HG02571 (cell line): ENCODE measurements around the gene PALM.
"Not testable (repeated sequence)": the region's sequence is repeated elsewhere in the genome, so short reads cannot be mapped to it uniquely, and the experiment has no call there.

Experiments used
- ATAC-seq: cut with Tn5 transposase; IDR thresholded peaks from one replicate; pipeline ENCODE4 v1.9.1; 2021; ENCODE audit warnings: mild to moderate bottlenecking, moderate library complexity; ENCODE audit not compliant: unreplicated experiment

The PALM gene

DNA sequence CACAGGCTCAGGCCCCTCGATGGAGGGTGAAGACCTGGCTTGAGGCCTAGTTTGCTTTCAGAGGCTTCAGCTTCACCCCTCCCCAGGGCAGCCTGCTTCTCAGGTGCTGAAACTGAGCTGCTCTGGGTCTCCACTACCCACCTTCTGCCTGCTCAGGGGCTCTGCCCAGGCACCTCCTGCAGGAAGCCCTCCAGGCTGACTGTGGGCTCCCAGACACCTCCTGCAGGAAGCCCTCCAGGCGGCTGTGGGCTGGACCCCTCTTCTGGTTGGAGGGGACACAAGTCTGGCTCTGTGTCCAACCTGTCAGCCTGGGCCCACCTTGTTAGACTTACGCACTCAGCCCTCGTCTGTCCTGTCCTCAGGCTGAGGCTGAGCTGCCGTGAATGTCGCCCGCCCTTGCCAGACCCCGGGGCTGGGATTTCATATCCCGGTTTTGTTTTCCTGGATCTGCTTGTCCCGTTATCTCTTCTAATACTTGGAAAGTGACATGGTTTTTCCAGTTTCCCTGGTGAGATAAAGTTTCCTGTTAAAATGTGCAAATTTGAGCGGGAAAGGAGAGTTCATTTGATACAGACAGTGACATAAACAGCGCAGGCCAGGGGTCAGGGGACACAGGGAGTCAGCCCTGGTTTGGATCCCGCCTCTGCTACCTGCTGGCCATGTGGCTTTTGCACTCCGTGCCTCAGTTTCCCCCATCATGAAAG lies 21.4 kb downstream of the PALM start:
- no peak for ATAC-seq

GRCh38 chr19:731000-731399 lies 22.3 kb downstream of the PALM start:
- no peak for ATAC-seq

DNA sequence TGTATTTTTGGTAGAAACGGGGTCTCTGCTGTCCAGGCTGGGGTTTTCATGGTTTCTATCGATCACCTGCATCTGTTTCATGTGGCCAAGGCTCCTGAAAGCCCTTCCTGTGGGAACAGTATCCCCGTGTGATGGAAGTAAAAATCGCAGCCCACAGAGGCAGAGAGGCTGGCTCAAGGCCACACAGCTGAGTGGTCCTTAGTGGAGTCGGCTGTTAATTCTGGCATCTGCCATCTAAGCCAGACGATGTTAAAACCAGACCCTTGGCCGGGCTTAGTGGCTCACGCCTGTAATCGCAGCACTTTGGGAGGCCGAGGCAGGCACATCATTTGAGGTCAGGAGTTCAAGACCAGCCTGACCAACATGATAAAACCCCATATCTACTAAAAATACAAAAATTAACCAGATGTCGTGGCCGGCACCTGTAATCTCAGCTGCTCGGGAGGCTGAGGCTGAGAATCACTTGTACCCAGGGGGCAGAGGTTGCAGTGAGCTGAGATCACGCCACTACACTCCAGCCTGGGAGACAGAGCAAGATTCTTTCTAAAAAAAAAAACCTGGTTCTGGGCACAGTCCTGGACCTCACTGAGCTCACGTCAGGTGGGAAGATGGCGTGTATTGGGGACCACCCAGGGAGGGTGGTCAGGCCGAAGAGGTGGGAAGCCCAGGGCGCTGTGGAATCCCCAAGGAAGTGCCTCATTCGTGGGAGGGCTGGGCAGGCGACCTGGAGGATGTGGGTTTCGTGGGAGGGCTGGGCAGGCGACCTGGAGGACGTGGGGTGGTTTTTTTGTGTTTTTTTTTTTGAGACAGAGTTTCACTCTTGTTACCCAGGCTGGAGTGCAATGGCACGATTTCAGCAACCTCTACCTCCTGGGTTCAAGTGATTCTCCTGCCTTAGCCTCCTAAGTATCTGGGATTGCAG lies 23.7 kb downstream of the PALM start:
- ATAC-seq, result no peak

- no peak for ATAC-seq
Measured at GRCh38 chr19:734716-735115, 26.0 kb downstream of the PALM start.

GRCh38 chr19:736125-736524 lies 27.4 kb downstream of the PALM start:
- no peak for ATAC-seq

- no peak for ATAC-seq
Measured at GRCh38 chr19:737591-738093, 28.9 kb downstream of the PALM start.

- ATAC-seq, result no peak
Measured at GRCh38 chr19:738509-739128, 29.9 kb downstream of the PALM start.

DNA sequence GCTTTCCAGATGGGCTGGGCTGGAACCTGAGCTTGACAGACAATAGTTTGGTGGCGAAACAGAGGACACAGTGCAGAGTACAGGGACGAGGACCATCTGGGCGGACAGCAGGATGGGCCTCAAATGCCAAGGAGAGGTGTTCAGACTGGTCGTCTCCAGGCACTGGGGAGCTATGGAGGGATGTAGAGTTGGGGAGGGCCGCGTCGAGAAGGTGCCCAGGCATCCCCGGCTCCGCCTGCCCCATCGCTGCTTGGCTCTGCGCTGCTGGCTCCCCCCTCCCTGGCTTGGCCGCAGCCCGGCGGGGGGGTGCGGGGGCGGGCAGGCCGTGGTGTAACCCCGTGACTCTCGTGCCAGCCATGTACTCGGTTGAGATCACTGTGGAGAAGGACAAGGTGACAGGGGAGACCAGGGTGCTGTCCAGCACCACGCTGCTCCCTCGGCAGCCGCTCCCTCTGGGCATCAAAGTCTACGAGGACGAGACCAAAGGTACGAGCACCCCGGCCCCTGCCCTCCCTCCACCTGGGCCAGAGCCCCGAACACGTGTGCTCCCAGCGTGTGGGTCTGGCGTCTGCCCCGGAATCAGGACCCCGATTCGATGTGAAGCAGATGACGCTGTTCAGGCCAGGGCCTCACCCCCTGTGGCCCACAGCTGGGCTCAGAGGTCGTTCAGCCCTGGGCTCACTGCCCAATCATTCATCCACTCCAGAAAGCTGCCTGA lies 31.4 kb downstream of the PALM start:
- ATAC-seq, result no peak

DNA sequence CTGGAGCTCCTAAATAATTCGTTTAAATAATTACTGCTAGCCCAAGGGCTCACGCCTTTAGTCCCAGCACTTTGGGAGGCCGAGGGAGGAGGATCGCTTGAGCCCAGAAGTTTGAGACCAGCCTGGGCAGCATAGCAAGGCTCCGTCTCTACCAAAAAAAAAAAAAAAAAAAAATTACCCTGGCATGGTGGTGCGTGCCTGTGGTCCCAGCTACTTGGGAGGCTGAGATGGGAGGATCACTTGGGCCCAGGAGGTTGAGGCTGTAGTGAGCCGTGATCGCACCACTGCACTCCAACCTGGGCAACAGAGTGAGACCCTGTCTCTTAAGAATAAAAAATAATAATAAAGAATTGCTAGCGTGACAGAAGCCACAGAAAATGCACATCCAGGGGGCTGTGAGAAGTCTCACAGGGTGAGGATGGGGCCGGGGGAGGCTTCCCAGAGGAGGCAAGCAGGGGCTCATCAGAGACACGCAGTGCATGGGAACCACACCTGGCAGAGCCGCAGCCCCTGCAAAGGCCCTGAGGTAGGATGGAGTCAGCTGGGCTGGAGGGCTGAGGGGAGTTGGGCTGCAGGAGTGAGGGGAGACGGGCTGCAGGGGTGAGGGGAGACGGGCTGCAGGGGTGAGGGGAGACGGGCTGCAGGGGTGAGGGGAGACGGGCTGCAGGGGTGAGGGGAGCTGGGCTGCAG lies 32.2 kb downstream of the PALM start:
- not testable (repeated sequence) for ATAC-seq

- no peak for ATAC-seq
Measured at GRCh38 chr19:741506-742131, 32.9 kb downstream of the PALM start.

DNA sequence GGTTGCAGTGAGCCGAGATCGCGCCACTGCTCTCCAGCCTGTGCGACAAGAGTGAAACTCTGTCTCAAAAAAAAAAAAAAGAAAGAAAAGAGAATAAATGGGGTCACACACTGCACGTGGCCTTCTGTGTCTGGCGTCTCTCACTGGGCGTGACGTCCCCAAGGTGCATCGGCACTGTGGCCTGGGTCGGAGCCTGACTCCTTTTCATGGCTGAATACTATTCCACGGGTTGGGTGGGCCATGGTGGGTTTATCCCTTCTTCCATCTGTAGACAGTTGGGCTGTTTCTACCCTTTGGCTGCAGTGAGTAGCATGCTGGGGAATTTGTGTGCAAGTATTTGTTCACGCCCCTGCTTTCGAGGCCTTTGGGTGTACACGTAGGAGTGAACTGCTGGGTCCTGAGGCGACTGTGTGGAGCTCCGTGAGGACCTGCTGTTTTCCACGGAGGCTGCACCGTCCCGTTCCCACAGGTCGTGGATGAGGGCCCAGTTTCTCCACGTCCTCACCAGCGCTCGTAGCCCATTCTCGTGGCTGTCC lies 33.9 kb downstream of the PALM start:
- no peak for ATAC-seq

DNA sequence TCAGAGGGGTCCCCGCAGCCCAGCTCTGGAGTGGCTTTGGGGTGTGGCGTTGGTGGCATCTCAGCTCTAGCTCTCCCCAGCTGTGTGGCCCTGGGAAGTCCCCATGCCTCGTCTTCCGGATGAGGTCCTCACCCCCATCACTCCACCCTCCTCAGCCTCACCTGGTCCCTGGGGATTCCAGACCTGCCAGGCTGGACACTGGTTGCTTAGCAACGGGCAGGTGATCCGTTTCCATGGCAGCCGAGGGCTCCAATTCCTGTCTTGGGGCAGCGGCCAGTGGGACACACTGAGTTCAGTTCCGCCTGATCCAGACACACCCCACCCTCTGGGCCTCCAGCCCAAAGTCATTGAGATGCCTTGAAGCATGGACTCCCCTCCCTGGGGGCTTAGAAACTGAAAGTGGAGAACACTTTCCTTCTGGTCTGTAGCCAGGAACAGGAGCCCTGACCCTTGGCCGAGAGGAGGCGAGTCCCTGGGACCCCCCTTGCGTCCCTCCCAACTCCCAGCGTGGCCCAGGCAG lies 34.5 kb downstream of the PALM start:
- no peak for ATAC-seq

- ATAC-seq, result not testable (repeated sequence)
Measured at GRCh38 chr19:745138-745537, 36.4 kb downstream of the PALM start.

GRCh38 chr19:746208-746819 lies 37.6 kb downstream of the PALM start:
- no peak for ATAC-seq

DNA sequence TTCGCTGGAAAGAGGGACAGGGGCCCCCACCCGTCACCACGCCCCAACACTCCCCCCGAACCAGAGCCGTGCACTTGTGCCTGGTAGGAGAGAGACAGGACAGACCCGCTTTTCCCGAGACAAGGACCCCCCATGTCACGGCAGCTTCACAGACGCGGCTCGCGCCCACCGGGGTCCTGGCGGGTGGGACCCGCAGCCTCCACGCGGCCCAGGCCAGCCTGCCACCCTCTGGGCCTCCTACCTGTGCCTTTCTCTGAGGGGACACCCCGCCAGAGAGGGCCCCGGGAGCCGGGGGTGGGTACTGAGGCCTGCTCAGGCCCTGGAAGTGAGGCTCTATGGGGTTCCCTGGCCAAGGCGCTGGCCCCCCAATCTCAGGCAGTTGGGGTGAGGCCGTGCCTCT lies 38.2 kb downstream of the PALM start:
- ATAC-seq, result no peak

DNA sequence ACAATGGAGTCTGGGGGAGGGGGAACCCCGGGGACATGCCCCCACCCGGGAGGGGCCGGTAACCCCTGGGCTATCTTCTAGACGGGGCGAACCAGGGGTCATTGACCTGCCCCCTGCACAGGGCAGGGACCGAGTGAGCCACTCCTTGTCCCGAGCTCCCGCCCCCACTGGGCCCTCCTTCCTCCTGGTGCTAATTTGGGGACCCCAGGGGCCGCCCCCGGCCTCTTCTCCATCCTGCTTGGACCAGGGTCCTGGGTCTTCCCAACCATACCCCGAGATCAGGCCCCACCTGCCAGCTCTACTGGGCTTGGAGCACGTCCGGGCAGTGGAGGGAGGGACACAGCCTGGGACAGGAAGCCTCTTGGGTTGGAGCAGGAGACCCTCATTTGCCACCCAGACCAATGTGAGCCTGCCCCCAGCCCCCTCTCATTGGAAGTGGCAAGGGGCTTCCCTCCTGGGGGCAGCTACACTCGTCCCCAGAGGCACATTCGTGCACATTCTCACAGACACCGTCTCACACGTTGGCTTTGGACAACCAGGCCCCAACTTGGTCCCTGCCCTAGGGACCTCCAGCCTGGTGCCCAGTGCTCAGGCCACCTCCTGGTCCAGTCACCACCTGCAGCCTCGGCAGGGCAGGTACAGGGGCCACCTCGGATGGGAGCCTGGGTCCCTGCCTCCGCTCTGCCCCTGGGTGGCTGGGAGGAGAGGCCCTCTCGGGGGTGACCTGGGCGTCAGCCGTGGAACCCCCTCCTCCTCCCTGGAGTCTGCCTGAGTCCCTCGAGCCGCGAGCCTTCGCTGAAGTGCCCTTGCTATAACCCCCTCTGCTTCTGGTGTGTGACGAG lies 38.9 kb downstream of the PALM start:
- ATAC-seq, result no peak

DNA sequence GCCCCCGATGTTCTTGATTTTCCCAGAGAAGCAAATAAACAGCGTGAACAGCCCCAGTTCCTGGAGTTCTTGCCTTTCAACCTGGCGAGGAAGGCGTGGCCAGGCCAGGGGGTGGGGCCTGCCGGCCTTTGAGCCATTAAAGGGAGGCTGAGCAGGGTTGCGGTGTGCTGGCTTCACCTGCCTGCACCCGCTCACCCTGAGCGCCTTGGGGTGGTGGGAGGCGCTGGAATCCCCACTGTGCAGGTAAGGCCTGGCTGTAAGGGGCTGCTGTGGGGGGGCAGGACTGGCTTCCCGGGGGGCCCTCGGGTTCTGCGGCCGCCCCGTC lies 39.5 kb downstream of the PALM start:
- no peak for ATAC-seq

- ATAC-seq, result no peak
Measured at GRCh38 chr19:749811-750210, 41.1 kb downstream of the PALM start.
